ENCODE measurements around the gene AFMID. TPM values are rescaled to one million over a fixed set of nuclear protein-coding genes. Genes with fewer than 3 reads are reported as not detected.
"Not testable (repeated sequence)": the region's sequence is repeated elsewhere in the genome, so short reads cannot be mapped to it uniquely, and the experiment has no call there.

The AFMID gene
- total RNA-seq, 1 experiment from 2014 or later: 25.6 TPM

DNA sequence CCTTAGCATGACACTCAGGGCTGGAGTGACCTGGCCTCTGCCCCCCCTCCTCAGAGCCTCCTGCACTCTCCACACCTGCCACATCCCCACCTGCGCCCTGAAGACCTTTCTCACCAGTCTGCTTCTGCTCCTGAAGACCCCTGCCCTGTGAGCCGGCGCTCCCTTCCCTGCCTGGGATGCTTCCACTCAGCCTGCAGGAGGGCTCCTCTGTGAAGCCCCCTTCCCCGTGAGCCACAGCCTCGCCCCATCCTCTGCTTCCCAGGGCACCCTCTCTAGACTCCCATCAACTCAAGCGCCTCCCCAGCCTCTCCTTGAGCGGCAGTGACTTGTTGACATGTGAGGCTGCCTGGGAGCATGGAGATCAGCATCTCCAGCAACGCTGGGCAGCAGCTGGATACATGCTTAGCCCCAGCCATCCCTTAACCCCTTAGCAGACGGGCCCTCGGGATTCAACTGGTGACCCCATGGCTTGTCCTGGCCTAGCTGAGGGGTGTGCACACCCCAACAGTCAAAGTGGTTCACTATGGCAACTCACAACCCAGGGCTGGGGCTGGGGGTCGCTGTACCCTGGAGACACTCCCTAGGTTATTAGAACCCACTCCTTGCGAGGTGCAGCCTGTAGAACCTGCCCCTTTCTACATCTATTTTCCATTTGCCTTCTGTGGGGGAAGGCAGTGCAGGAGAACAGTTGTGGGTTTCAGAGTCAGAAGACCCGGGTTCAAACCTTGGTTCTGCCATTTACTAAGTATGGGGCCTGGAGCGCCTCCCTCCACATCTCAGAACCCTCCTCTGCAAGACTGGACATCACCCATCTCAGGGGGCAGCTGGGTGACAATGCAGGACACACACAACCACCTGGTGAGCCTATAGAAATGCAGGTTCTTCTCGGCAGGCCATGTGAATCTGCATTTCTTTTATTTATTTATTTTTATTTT lies 65.8 kb downstream of the AFMID start:
- no peak for DNase-seq (ENCODE audit: low read depth)

DNA sequence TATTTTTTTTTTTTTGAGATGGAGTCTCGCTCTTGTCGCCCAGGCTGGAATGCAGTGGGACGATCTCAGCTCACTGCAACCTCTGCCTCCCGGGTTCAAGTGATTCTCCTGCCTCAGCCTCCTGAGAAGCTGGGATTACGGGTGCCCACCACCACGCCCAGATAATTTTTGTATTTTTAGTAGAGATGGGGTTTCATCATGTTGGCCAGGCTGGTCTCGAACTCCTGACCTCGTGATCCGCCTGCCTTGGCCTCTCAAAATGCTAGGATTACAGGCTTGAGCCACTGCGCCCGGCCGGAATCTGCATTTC lies 66.4 kb downstream of the AFMID start:
- DNase-seq (ENCODE audit: low read depth): not testable (repeated sequence)

DNA sequence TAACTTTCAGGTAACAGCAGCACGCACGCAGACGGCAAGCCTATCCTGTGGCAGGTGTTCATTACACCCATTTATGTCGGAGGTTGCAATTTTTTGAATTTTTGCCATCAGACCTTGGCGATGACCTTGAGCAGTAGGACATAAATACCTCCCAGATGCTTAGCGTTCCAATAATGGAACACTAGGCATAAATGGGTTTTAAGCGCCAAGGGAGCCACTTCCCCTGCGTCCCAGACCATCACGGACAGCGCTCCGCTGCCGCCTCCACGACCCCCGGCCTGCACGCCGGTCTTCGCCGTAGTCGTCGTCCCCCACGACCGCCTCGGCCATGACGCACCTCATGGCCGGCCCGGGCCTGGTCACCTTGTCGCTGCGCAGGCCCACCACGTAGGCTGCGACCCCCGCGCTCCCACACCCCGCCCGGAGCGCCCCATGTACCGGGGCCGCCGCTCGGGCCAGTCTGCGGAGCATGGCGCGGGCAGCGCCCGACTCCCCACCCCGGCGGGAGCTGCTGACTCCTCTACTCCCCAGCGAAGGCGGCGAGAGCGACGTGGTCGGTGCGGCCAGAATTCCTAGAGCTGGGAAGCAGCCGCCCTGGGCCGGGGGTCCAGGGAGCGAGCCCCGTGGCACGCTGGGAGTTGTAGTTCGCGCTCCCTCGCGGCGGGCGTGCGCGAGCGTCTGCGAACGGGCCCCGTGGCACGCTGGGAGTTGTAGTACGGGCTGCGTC lies 66.9 kb downstream of the AFMID start:
- peak; percentile 71 for DNase-seq (ENCODE audit: low read depth)

DNA sequence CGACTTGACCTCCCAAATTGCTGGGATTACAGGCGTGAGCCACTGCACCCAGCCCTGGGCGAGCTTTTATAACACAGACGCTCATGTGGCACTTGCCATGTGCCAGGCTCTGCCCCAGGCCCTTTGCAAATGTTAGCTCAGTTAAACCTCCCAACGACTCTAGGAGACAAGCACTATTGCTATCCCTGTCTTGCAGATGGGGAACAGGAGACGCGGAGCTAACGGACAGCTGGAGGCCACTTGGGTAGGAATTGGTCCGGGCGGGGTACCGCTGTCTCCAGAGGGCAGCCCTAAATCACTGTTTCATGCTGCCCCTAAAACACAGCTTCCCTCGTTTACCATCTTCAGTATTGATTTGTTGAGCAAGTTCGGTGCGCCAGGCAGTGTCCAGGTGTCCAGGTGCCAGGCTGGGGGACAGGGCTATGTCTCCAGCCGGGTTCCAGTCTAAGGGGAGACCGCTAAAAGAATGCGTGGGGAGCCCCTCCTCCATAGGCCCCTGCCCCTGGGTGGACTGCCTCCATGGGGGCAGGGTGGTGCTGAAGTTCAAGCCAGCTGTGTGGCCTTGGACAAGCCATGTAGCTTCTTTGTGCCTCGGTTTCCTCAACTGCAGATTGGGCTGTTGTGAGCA lies 68.0 kb downstream of the AFMID start:
- DNase-seq (ENCODE audit: low read depth): no peak

DNA sequence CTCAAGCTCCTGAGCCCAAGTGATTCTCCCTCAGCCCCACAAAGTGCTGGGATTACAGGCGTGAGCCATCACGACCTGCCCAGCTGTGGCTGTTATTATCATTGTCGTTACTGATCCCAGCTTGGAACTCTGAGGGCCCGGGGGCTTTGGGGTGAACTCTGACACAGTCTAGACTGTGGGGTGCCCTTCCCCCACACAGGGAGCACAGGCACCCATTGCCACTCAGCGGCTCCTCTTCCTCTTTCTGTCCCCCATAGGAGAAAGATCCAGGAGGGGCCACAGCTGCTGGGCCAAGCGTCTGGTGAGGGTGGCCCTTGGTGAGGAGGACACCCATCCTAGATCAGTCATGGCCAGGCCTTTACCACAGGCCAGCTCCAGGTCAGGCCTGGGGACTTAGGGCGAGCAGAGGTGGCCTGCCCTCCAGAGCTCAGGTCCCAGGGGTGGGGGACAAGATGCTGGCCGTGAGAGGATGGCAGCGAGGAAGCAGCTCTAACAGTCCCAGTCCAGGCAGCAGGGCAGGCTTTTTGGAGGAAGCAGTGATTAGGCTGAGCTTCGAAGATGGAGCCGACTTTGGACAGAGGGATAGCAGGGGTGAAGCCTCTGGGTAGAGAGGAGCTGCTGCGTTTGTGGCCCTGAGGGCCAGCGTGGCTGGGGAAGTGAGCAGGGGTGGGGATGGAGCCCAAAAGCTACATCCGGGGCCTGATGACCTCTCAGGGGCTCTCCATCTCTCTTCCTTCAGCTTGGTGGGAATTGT lies 69.0 kb downstream of the AFMID start:
- no peak for DNase-seq (ENCODE audit: low read depth)

DNA sequence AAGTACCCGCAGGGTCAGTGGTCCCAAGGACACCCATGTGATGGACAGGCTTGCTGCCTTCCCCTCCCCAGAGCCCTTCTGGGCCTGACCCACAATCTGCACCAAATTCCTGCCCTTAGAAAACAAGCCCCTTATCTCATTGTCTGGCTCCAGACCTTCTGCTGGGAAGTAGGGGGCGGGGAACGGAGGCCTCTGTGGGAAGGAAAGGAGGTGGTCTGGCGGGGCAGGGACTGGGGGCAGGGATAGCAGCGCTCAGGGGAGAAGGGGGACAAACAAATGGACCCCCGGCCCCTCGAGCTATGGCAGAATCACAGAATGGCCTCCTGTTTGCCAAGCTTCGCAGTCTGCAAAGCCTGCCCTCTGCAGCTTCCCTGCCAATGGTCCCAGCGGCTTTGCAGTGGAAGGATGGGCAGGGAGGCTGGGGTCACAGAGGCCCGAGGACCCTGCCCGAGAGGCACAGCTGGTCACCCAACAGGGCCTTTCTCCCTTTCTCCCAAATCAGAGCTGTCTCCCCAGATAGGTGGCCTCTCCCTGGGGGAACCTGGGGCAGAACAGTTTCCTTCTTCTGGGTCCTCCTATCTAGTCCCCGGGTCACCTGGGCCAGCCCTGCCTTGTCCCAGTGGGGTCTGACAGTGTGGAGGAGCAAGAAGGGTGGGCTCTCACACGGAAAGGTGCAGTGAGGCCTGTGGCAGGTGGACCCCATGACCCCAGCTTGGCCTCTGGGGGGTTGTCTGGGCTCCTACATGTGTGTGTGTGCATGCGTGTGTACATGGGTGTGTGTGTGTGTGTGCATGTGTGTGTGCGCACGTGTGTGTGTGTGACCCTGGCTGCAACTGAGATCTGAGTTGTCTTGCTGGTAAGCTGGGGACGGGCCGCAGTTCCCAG lies 69.8 kb downstream of the AFMID start:
- DNase-seq (ENCODE audit: low read depth): no peak

Other genes starting within 250 kb of the AFMID start
- 2.4 and 3.8 TPM in 2 replicates for gene TNRC6C, start 228.7 kb upstream of the AFMID start, total RNA-seq (2014; rRNA removed)
- 0.11 TPM in 1 of 2 replicates, not detected in the other for gene TMC6, start 58.6 kb upstream of the AFMID start, total RNA-seq (2014; rRNA removed)
- gene TMC8, start 56.6 kb upstream of the AFMID start, total RNA-seq (2014; rRNA removed): not detected in 2 replicates
- gene C17orf99, start 41.0 kb upstream of the AFMID start, total RNA-seq (2014; rRNA removed): not detected in 2 replicates
- gene SYNGR2, start 18.8 kb upstream of the AFMID start, total RNA-seq (2014; rRNA removed): 0.45 and 1.6 TPM in 2 replicates
- 179 and 198 TPM in 2 replicates for gene TK1, start 310 bp upstream of the AFMID start, total RNA-seq (2014; rRNA removed)
- gene BIRC5, start 26.9 kb downstream of the AFMID start, total RNA-seq (2014; rRNA removed): 179 and 192 TPM in 2 replicates
- gene TMEM235, start 44.3 kb downstream of the AFMID start, total RNA-seq (2014; rRNA removed): not detected in 2 replicates
- gene SOCS3, start 172.7 kb downstream of the AFMID start, total RNA-seq (2014; rRNA removed): 29.3 and 32.8 TPM in 2 replicates
- gene PGS1, start 191.3 kb downstream of the AFMID start, total RNA-seq (2014; rRNA removed): 31.9 and 35.0 TPM in 2 replicates

Measured in LHCN-M2 (cell line).